ENCODE data around the gene SLC6A17. TPM values are rescaled to one million over a fixed set of nuclear protein-coding genes. Genes with fewer than 3 reads are reported as not detected.

Gene SLC6A17
- total RNA-seq, 2 experiments from 2014 or later = not detected

DNA sequence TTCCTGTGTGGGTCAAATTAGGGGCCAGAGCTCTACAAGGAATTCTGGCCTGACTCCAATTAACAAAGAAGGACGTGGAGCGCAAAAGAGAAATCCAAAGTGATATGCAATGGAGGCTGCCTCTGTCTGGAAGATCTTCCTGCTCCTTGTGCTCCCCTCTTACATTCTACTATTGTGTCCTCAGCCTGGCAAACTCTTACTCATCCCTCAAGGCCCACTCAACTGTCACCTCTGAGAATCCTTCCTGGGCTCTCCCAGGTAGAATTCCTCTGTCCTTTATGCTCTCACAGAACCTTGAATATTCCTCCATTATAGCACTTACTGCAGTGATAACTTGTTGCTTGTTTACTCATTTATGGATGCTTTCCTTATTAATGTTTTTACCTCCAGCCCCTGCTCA lies 91.2 kb downstream of the SLC6A17 start:
- Histone ChIP-seq H3K4me3 (ENCODE audit: low read length) (no peak overlapping the region), H3K36me3 (ENCODE audit: insufficient read depth, low read length) (no peaks in the 10 kb centered on the region), H3K9me3 (ENCODE audit: control insufficient read depth in 1 of 2, insufficient read depth in 1 of 2, low read length in 2 of 2) (no peaks in the 10 kb centered on the region), H3K27ac (ENCODE audit: low read depth in 1 of 2, low read length in 2 of 2) (no peak overlapping the region), H3K4me1 (ENCODE audit: insufficient read depth, low read length) (peaks cover 5% of the 10 kb centered on the region), H3K27me3 (ENCODE audit: control insufficient read depth in 1 of 2, insufficient read depth in 2 of 2, low read length in 2 of 2) (no peaks in the 10 kb centered on the region)
- Mint-ChIP-seq H3K4me3 (no peak overlapping the region), H3K9me3 (no peaks in the 10 kb centered on the region), H3K4me1 (ENCODE audit: low read depth) (no peaks in the 10 kb centered on the region), H3K36me3 (ENCODE audit: low read depth) (no peaks in the 10 kb centered on the region), H3K27me3 (no peaks in the 10 kb centered on the region), H3K27ac (no peak overlapping the region)
- intact Hi-C loops (cut with DNase I, micrococcal nuclease) = no loop called here
- TF ChIP-seq, protein P1, sequence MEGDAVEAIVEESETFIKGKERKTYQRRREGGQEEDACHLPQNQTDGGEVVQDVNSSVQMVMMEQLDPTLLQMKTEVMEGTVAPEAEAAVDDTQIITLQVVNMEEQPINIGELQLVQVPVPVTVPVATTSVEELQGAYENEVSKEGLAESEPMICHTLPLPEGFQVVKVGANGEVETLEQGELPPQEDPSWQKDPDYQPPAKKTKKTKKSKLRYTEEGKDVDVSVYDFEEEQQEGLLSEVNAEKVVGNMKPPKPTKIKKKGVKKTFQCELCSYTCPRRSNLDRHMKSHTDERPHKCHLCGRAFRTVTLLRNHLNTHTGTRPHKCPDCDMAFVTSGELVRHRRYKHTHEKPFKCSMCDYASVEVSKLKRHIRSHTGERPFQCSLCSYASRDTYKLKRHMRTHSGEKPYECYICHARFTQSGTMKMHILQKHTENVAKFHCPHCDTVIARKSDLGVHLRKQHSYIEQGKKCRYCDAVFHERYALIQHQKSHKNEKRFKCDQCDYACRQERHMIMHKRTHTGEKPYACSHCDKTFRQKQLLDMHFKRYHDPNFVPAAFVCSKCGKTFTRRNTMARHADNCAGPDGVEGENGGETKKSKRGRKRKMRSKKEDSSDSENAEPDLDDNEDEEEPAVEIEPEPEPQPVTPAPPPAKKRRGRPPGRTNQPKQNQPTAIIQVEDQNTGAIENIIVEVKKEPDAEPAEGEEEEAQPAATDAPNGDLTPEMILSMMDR (IDR thresholded peaks at IDR 0.05) = no peak
- ChIA-PET POLR2A (no interaction called here), CTCF (no interaction called here)
- no peak for DNase-seq
- ATAC-seq (ENCODE audit: poor library complexity) = no peak

DNA sequence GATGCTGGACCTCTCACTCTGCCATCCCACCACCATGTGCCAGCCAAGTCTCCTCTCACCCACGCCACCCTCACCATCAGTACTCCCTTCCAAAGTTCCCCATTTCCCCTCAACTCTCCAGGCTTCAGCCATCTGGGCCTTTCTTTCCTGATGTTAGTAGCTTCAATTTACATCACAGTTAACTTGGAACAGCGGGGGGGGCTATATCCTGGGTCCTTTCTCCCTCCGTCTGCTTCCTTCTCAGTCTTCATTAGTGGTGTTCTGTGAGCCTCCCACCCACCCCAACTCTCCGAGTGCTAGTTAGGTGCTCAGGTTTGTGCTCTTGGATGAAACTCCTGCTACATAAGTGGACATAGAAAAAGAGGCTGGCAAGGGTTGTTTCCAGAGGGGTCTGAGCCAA lies 91.8 kb downstream of the SLC6A17 start:
- ChIA-PET CTCF (no interaction called here), POLR2A (no interaction called here)
- Mint-ChIP-seq H3K36me3 (ENCODE audit: low read depth) (no peaks in the 10 kb centered on the region), H3K27ac (no peak overlapping the region), H3K27me3 (no peaks in the 10 kb centered on the region), H3K4me1 (ENCODE audit: low read depth) (no peaks in the 10 kb centered on the region), H3K9me3 (no peaks in the 10 kb centered on the region), H3K4me3 (no peak overlapping the region)
- no peak for ATAC-seq (ENCODE audit: poor library complexity)
- no peak for DNase-seq
- Histone ChIP-seq H3K27me3 (ENCODE audit: control insufficient read depth in 1 of 2, insufficient read depth in 2 of 2, low read length in 2 of 2) (no peaks in the 10 kb centered on the region), H3K27ac (ENCODE audit: low read depth in 1 of 2, low read length in 2 of 2) (no peak overlapping the region), H3K9me3 (ENCODE audit: control insufficient read depth in 1 of 2, insufficient read depth in 1 of 2, low read length in 2 of 2) (no peaks in the 10 kb centered on the region), H3K4me3 (ENCODE audit: low read length) (no peak overlapping the region), H3K4me1 (ENCODE audit: insufficient read depth, low read length) (peaks cover 5% of the 10 kb centered on the region), H3K36me3 (ENCODE audit: insufficient read depth, low read length) (no peaks in the 10 kb centered on the region)
- TF ChIP-seq, protein P1 (IDR thresholded peaks at IDR 0.05) = no peak
- intact Hi-C loops (cut with DNase I, micrococcal nuclease) = no loop called here

DNA sequence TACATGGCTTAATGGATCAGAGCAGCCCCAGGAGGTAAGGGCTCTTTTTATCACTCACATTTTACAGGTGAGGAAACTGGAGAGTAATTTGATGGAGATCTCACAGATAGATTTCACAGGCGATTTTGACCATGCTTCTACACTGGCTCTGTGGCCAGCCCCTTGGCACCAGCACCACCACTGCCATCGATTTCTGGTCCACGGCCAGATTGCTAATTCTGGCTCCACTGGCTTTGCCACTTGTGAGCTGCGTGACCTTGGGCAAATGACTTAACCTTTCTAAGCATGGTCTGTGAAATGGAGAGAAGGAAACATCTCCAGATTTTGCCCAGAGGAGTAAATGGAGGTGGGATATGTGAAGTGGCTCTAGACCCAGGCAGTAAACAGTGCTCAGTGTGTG lies 92.4 kb downstream of the SLC6A17 start:
- Histone ChIP-seq H3K27me3 (ENCODE audit: control insufficient read depth in 1 of 2, insufficient read depth in 2 of 2, low read length in 2 of 2) (no peaks in the 10 kb centered on the region), H3K36me3 (ENCODE audit: insufficient read depth, low read length) (no peaks in the 10 kb centered on the region), H3K27ac (ENCODE audit: low read depth in 1 of 2, low read length in 2 of 2) (no peak overlapping the region), H3K4me1 (ENCODE audit: insufficient read depth, low read length) (peaks cover 5% of the 10 kb centered on the region), H3K9me3 (ENCODE audit: control insufficient read depth in 1 of 2, insufficient read depth in 1 of 2, low read length in 2 of 2) (no peaks in the 10 kb centered on the region), H3K4me3 (ENCODE audit: low read length) (no peak overlapping the region)
- POLR2A ChIA-PET = no interaction called here
- TF ChIP-seq, protein P1 (IDR thresholded peaks at IDR 0.05) = no peak
- DNase-seq (no peak), ATAC-seq (ENCODE audit: poor library complexity) (no peak)
- no peaks in the 10 kb centered on the region for H3K9me3 Mint-ChIP-seq
- H3K36me3 Mint-ChIP-seq (ENCODE audit: low read depth) = no peaks in the 10 kb centered on the region
- no peak overlapping the region for H3K27ac Mint-ChIP-seq
- no peak overlapping the region for H3K4me3 Mint-ChIP-seq
- H3K27me3 Mint-ChIP-seq = no peaks in the 10 kb centered on the region
- H3K4me1 Mint-ChIP-seq (ENCODE audit: low read depth) = no peaks in the 10 kb centered on the region
- CTCF ChIA-PET = no interaction called here
- intact Hi-C loops (cut with DNase I, micrococcal nuclease) = no loop called here
